Measurements from ENCODE around the gene LIPT2.

The LIPT2 gene

GRCh38 chr11:74493791-74494630 lies 487 bp upstream of the LIPT2 start:
- no peak for DNase-seq

- no peak for DNase-seq
Measured at GRCh38 chr11:74492084-74492483, 1.4 kb downstream of the LIPT2 start.

GRCh38 chr11:74490941-74491340 lies 2.6 kb downstream of the LIPT2 start:
- DNase-seq: no peak

- DNase-seq: peak; percentile 62
Measured at GRCh38 chr11:74487875-74488274, 5.6 kb downstream of the LIPT2 start.

GRCh38 chr11:74485868-74486267 lies 7.7 kb downstream of the LIPT2 start:
- DNase-seq: no peak

GRCh38 chr11:74480688-74481417 lies 12.7 kb downstream of the LIPT2 start:
- DNase-seq: peak; percentile 76

GRCh38 chr11:74479732-74480123 lies 13.8 kb downstream of the LIPT2 start:
- peak; percentile 49 for DNase-seq

GRCh38 chr11:74478877-74479731 lies 14.4 kb downstream of the LIPT2 start:
- no peak for DNase-seq

- no peak for DNase-seq
Measured at GRCh38 chr11:74476536-74476935, 17.0 kb downstream of the LIPT2 start.

- no peak for DNase-seq
Measured at GRCh38 chr11:74474316-74474715, 19.2 kb downstream of the LIPT2 start.

- DNase-seq: no peak
Measured at GRCh38 chr11:74473382-74474173, 19.9 kb downstream of the LIPT2 start.

- DNase-seq: no peak
Measured at GRCh38 chr11:74471668-74472429, 21.7 kb downstream of the LIPT2 start.

GRCh38 chr11:74471037-74471436 lies 22.5 kb downstream of the LIPT2 start:
- DNase-seq: no peak

GRCh38 chr11:74470526-74470925 lies 23.0 kb downstream of the LIPT2 start:
- DNase-seq: no peak

GRCh38 chr11:74468936-74469335 lies 24.6 kb downstream of the LIPT2 start:
- no peak for DNase-seq

- no peak for DNase-seq
Measured at GRCh38 chr11:74468521-74468920, 25.0 kb downstream of the LIPT2 start.

- DNase-seq: no peak
Measured at GRCh38 chr11:74468058-74468457, 25.5 kb downstream of the LIPT2 start.

GRCh38 chr11:74466916-74467885 lies 26.3 kb downstream of the LIPT2 start, which contains the start of gene KCNE3:
TSS of gene KCNE3 (minus strand) at chr11:74467549. CDS start at chr11:74457563, 9,986 bp downstream.
- peak; percentile 69 for DNase-seq

GRCh38 chr11:74465291-74465708 lies 28.2 kb downstream of the LIPT2 start:
- DNase-seq: peak; percentile 51

- DNase-seq: no peak
Measured at GRCh38 chr11:74464746-74465145, 28.8 kb downstream of the LIPT2 start.

All from hematopoietic multipotent progenitor cell treated with erythropoietin and hydrocortisone succinate and interleukin-3 and kit ligand, for 6 days (in vitro differentiated cells).